ENCODE measurements around the gene TRIM29. TPM values are rescaled to one million over a fixed set of nuclear protein-coding genes. Genes with fewer than 3 reads are reported as not detected.
A peak's percentile ranks its signal among the peaks of the same experiment; 100 is the strongest.

The TRIM29 gene
- total RNA-seq, 1 donor from 2014 or later, result 729 TPM

GRCh38 chr11:120063686-120064340 lies 74.1 kb downstream of the TRIM29 start:
- H3K4me1 ChIP-seq, result peaks cover 10% of the 10 kb centered on the region
- H3K27ac ChIP-seq, result no peak overlapping the region
- no peaks in the 10 kb centered on the region for H3K36me3 ChIP-seq
- peak; percentile 67 to 69 for DNase-seq (ENCODE audit: extremely low spot score in 2 of 2)
- TF ChIP-seq POLR2A (IDR thresholded peaks at IDR 0.05) (no peak), CTCF (IDR thresholded peaks at IDR 0.05) (no peak), POLR2AphosphoS5 (IDR thresholded peaks at IDR 0.05; ENCODE audit: insufficient read depth in 1 of 2, low read depth in 1 of 2) (no peak)
- H3K27me3 ChIP-seq, result no peaks in the 10 kb centered on the region
- intact Hi-C loops (cut with DNase I), result no loop called here
- H3K9me3 ChIP-seq, result no peaks in the 10 kb centered on the region
- no peak overlapping the region for H3K4me3 ChIP-seq

DNA sequence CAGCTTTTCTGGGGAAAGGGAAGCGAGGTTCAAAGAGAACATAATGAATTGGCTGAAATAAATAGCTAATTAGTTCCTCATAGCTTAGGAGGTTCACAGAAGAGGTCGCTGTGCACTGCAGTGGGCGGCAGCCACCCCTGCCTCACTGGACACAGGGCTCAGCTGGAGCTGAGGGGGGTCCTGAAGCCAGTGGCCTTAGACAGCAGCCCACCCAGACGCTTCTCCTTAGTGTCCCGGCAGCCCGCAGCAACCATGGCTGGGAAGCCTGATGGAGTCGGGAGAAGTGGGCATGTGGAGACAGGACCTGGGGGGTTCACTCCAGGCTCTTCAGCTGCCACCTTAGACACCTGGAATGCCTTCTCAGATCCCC lies 75.4 kb downstream of the TRIM29 start:
- TF ChIP-seq CTCF (IDR thresholded peaks at IDR 0.05), result no peak
- TF ChIP-seq POLR2A (IDR thresholded peaks at IDR 0.05), result no peak
- TF ChIP-seq POLR2AphosphoS5 (IDR thresholded peaks at IDR 0.05; ENCODE audit: insufficient read depth in 1 of 2, low read depth in 1 of 2), result no peak
- Histone ChIP-seq H3K9me3 (no peaks in the 10 kb centered on the region), H3K4me1 (peaks cover 19% of the 10 kb centered on the region), H3K4me3 (no peak overlapping the region), H3K36me3 (no peaks in the 10 kb centered on the region), H3K27me3 (no peaks in the 10 kb centered on the region), H3K27ac (no peak overlapping the region)
- intact Hi-C loops (cut with DNase I), result no loop called here
- DNase-seq (ENCODE audit: extremely low spot score in 2 of 2), result peak; percentile 54 to 58

DNA sequence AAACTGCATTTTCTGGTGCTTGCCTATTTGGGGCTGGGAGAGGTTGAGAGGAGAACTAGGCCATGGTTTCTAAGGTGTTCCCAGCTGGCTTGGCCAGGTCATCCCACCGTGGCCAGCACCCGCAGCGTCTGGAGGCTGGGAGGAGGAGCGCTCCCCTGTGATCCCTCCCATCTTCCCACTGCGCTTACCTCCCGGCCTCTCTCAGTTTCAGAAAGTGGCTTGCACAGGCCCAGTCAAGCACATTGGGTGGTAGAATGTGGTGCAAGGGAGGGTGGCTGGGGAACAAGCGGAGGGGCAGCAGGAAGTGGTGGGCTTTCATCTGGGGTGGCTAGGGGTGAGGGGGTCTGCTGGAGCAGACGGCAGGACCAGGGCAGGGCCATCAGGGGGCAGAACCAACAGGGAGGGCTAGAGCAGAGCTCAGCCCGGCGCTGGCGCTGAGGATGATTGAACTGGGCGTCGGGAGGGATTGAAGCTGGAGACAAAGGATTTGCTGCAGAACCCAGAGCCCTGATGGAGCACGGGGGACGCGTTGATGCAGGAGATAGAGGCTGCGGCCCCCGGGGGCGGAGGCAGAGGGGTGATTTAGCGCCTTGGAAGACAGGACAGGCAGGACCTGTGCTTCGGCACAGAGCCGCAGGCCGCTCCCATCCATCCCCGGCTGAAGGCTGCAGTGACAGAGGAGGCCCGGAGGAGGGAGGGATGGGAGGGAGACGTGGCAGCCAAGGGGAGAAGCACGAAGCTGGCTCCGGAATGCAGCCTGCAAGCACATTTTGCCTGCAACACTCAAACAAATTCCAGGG lies 76.0 kb downstream of the TRIM29 start:
- Histone ChIP-seq H3K27ac (no peak overlapping the region), H3K36me3 (no peaks in the 10 kb centered on the region), H3K4me3 (no peak overlapping the region), H3K4me1 (peaks cover 25% of the 10 kb centered on the region), H3K9me3 (no peaks in the 10 kb centered on the region), H3K27me3 (no peaks in the 10 kb centered on the region)
- peak; percentile 70 to 72 for DNase-seq (ENCODE audit: extremely low spot score in 2 of 2)
- TF ChIP-seq POLR2AphosphoS5 (IDR thresholded peaks at IDR 0.05; ENCODE audit: insufficient read depth in 1 of 2, low read depth in 1 of 2) (no peak), POLR2A (IDR thresholded peaks at IDR 0.05) (no peak), CTCF (IDR thresholded peaks at IDR 0.05) (no peak)
- intact Hi-C loops (cut with DNase I), result no loop called here

Other genes with a start within 250 kb of the TRIM29 start
- gene OAF, start 72.9 kb upstream of the TRIM29 start, total RNA-seq, result 56.7 TPM
- gene POU2F3, start 102.0 kb upstream of the TRIM29 start, total RNA-seq, result 2.7 TPM
- gene TLCD5, start 187.2 kb upstream of the TRIM29 start, total RNA-seq, result 3.7 TPM
- 106 TPM for gene ARHGEF12, start 198.3 kb upstream of the TRIM29 start, total RNA-seq